Measurements from ENCODE around the gene SERP1.

The SERP1 gene

GRCh38 chr3:150528354-150528797 lies 17.9 kb downstream of the SERP1 start:
- ChIA-PET POLR2A (no interaction called here), CTCF (interaction anchor here (0.6 to 2.0 kb wide), 8 partner anchors 10 to 617 kb away, joined by 3 to 10 read pairs (median 4); partner anchors contain the start of gene ERICH6)
- peak; percentile 14 for TF ChIP-seq CTCF (IDR thresholded peaks at IDR 0.05; ENCODE audit: control extremely low read depth, extremely low read depth, low read depth, missing control alignments)
- peak; percentile 26 for DNase-seq (ENCODE audit: extremely low spot score)

DNA sequence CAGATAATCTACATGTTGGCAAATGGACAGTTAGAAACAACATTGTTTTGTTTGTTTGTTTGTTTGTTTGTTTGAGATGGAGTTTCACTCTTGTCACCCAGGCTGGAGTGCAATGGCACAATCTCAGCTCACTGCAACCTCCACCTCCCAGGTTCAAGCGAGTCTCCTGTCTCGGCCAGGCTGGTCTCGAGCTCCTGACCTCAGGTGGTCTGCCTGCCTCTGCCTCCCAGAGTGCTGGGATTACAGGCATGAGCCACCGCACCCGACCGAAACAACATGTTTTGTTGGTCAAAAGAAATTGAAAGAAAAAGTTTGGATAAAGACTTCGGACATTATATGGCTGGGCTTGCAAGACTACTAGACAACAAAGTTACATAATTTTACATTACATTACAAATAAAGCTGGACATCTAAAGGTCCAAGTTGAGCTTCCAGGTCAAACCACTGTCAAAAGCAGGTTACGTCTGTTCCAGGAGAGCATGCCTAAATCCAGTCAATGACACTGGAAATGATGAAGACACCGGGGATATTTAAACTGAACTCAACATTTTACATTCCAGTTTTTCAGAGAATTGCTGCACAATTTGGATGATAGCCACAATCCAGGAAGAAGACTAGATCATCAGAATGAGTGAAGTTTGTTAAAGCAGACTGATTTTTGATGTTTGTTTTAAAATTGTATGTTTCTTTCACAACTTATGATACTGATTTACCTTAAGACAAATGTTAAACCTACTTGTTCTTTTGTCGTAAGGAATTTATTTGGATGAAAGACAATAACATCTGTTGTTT lies 18.6 kb downstream of the SERP1 start:
- ChIA-PET CTCF (interaction anchor here (0.7 to 2.0 kb wide), 9 partner anchors 11 to 618 kb away, joined by 3 to 10 read pairs (median 4); partner anchors contain the start of gene ERICH6), POLR2A (no interaction called here)
- no peak for TF ChIP-seq CTCF (IDR thresholded peaks at IDR 0.05; ENCODE audit: control extremely low read depth, extremely low read depth, low read depth, missing control alignments)
- DNase-seq (ENCODE audit: extremely low spot score), result no peak

DNA sequence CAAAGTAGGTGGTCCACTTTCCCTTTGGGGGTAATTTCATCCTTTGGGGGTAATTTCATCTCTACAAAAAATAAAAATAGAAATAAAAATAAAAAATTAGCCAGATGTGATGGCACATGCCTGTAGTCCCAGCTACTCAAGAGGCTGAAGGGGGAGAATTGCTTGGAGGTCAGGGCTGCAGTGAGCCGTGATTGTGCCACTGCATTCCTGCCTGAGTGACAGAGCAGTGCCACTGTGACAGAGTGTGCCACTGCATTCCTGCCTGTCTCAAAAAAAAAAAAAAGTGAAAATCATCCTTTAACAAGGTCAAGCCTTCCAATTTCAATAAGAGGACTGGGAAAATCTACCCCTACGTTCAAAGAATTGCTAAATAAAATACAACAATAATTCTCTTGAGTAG lies 22.8 kb downstream of the SERP1 start:
- POLR2A ChIA-PET, result no interaction called here
- CTCF ChIA-PET, result interaction anchor here (1.2 kb wide), 1 partner anchor 310 kb away, joined by 3 read pairs; no protein-coding TSS in a partner anchor
- TF ChIP-seq CTCF (IDR thresholded peaks at IDR 0.05; ENCODE audit: control extremely low read depth, extremely low read depth, low read depth, missing control alignments), result no peak
- no peak for DNase-seq (ENCODE audit: extremely low spot score)

DNA sequence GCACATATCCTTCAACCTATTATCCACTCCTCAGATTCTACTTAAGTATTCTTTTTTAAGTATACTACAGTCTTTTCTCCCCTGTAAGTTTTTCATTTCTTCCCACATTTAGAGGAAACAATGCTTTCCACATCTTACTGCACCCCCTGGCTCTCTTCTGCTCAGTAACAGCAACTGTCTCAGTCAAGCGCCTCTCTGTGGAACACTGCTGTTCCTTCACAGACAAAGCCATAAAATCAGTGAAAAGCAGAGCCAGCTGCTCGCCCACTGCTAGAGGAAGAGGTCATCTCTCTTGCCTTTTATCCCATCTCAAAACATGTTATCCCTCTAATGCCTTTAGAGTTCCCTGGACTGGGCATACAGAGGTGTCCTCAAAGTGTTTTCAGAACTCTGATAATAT lies 24.8 kb downstream of the SERP1 start:
- TF ChIP-seq CTCF (IDR thresholded peaks at IDR 0.05; ENCODE audit: control extremely low read depth, extremely low read depth, low read depth, missing control alignments), result no peak
- CTCF ChIA-PET, result interaction anchor here (1.1 kb wide), 1 partner anchor 26 kb away, joined by 3 read pairs; no protein-coding TSS in a partner anchor
- DNase-seq (ENCODE audit: extremely low spot score), result no peak
- POLR2A ChIA-PET, result no interaction called here

- POLR2A ChIA-PET, result no interaction called here
- TF ChIP-seq CTCF (IDR thresholded peaks at IDR 0.05; ENCODE audit: control extremely low read depth, extremely low read depth, low read depth, missing control alignments), result no peak
- CTCF ChIA-PET, result interaction anchor here (0.8 to 1.1 kb wide), 2 partner anchors 19 to 25 kb away, joined by 3 read pairs; no protein-coding TSS in a partner anchor
- no peak for DNase-seq (ENCODE audit: extremely low spot score)
Measured at GRCh38 chr3:150520408-150520807, 25.9 kb downstream of the SERP1 start.

DNA sequence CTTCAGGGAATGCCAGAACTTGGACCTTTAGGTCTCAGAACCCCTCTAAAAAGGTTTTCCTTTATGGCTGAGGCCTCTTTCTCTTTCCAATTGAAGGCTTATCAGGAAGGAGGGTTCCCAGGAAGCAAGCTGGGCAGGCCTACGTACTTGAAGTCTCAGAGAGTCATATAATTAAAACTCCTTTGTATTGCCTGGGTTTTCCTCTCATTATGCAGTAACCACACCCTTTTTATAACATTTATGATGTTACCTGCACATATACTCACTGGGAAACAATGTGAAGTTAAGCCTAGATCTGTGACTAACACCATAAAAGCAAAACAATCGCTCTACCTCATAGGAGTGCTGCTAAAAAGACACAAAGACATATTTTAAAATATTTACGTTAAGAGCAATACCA lies 27.3 kb downstream of the SERP1 start:
- DNase-seq (ENCODE audit: extremely low spot score), result no peak
- POLR2A ChIA-PET, result no interaction called here
- CTCF ChIA-PET, result interaction anchor here (1.0 kb wide), 1 partner anchor 23 kb away, joined by 3 read pairs; no protein-coding TSS in a partner anchor
- TF ChIP-seq CTCF (IDR thresholded peaks at IDR 0.05; ENCODE audit: control extremely low read depth, extremely low read depth, low read depth, missing control alignments), result no peak
